DMS53 treated with DMSO at 0.1 percent for 48 hours (cell line): ENCODE measurements around the gene NTM.

Experiments used
- DNase-seq: peaks from one replicate; lab custom pipeline; 2025; ENCODE audit not compliant: unreplicated experiment; lab: John Stamatoyannopoulos, UW

Gene NTM

DNA sequence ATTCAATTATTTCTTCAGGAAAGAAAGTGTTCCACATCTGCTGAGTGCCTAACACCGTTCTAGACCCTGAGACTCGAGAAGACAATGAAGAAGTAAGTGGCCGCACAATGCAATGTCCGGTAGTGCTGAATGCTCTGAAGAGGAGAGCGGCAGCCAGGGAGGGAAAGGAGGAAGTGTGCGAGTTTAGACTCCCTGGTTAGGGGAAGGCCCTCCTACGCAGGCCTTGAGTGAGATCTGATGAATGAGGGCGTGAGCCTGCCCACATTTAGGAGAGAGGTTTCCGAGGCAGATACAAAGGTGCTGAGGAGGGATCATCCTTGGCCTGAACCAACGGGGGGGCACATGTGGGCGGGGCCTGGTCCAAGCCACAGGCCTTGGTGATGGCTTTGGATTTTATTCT, 558.6 kb downstream of the NTM start:
- no peak for DNase-seq

- DNase-seq: no peak
Observed at GRCh38 chr11:131932584-131933325, 562.3 kb downstream of the NTM start.

DNA sequence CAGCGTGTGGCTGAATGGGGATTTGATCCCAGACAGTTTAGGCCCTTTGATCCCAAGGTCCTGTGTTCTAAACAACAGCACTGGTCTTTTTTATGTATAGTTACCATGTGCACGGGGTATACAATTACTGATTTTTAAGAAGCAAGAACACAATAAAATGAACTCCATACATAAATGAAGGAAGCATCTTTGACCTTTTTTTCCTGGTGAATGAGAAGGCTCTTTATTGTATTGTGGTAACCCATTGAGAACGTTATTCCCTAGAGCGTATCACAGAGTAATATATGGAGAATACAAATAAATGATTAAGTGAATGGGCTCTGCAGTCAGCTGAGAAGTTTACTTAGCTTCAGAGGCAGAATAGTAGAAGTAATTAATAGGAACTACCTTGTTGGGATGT, 563.6 kb downstream of the NTM start:
- no peak for DNase-seq

GRCh38 chr11:131938351-131938751, 567.9 kb downstream of the NTM start:
- no peak for DNase-seq

GRCh38 chr11:131940126-131940525, 569.7 kb downstream of the NTM start:
- DNase-seq: no peak

DNA sequence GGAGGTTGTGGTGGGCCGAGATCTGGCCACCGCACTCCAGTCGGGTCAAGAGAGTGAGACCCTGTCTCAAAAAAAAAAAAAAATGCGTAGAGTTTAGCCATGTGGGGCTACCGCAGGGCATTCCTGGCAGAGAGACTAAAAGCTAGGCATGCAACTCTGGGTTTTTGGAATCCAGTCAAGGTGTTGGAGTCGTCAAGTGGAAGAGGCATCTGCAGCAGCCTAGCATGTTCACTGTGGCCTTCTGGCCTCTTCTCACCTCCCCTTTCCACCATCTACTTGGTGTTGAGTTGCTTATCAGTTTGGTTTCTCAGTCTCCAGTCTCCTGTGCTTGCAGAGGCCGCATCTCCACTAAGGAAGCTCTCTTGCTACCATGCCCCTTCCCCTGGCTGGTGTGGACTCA, 572.5 kb downstream of the NTM start:
- no peak for DNase-seq

DNA sequence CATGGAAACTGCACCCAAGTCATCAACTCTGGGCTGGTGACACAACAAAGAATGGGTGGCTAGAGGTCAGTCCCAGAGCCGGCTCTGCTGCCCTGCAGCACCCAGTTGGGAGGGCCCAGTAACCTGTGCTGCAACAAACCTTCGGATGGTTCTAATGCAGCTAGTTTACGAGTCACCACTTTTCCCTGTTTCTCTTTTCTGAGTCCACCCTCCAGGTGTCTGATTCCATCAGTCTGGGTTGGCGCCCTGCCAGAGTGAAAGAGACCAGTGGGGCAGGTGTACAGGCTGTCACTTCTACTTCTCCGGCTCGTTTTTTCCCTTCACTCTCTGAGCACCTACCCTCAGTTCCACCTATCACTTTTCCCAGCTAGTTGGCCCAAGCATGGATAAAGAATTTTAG, 572.9 kb downstream of the NTM start:
- DNase-seq: peak; percentile 29

DNA sequence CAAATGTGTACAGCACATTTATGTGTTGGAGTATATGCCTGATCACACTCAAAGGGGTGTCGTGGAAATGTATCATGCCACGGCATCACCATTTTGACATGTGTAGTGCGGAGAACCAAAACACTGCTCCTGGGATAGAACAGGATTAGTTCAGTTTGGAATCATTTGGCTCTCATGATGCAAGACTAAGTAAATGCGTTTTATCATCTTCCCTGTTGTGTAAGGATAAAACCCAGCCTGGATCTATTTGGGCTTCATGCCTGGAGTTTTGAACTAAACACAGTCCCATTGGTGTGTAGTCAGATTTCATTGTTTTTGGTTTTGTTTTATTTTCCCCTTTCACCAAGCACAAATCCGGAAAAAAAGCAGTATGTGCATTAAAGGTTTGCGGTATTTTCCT, 574.3 kb downstream of the NTM start:
- DNase-seq: no peak

DNA sequence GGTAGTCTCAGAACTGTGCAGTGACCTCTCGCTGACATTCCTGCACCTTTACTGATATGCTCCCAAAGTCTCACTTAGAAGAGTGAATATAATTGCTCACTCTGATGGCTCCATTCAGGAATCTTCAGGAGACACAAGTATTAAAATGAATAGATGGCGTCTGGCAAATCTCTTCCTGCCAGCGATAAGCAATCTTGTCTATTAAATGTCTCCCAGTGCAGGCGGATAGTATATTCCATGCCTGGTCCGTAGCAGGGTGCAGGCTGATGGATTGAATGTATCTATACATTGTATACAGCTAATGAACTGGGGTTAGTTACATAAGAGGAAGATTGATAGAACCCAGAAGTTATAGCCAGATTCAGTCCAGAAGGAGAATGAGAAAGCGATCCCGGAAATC, 575.3 kb downstream of the NTM start:
- DNase-seq: no peak

DNA sequence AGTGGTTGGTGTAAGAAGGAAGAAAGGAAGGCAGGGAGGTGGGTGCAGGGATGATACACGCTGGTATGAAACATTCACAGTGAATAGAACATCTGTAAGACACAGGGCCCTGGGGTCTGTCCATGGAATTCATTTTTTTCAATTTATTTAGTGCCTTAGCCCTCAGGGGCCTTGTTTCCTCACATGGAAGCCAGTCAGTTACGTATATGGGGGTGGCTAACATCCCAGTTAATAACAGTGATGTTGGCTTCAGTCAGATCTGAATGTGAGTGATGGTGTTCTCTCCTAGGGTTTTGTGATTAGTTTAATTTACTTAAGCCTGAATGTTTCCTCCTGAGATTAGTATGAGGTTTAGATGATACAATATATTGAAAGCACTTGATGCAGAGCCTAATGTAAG, 577.1 kb downstream of the NTM start:
- DNase-seq: no peak

DNA sequence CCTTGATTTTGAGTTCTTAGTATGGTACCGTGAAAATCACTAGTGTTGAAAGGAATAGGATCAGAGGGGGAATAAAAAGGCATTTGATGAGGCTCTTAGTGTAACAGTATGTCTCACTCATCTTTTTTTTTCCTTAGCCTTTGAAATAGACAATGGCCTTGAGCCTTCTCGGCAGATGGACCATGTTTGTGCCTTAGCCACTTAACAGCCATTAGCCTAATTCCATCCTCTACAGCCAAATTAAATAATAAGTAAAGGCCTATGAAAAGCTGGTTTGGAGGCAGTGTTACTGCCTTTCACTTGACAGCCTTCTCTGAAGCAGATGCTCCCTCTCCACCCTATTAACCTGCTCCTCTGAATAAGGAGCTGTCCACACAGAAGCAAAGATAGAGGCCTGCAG, 580.7 kb downstream of the NTM start:
- DNase-seq: no peak

- DNase-seq: no peak
Observed at GRCh38 chr11:131954146-131954545, 583.7 kb downstream of the NTM start.

DNA sequence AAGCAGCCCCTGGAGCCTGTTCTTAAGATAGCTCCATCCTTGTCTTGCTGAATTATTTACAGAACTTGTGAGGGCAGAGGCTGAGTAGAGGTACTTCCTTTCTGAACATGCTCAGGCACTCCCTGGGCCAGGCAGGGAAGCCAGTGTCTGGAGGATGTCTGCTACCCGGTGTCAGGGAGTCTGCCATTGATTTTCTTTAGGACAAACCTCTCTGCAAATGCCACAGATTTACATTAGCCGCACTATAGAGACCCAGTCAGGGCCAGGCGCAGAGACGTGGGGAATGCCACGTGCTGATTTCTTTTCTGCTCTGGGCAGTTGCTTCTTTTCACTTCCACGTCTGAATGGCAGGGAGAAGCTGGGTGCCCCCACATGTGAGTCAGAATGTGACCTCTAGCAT, 585.5 kb downstream of the NTM start:
- no peak for DNase-seq

DNA sequence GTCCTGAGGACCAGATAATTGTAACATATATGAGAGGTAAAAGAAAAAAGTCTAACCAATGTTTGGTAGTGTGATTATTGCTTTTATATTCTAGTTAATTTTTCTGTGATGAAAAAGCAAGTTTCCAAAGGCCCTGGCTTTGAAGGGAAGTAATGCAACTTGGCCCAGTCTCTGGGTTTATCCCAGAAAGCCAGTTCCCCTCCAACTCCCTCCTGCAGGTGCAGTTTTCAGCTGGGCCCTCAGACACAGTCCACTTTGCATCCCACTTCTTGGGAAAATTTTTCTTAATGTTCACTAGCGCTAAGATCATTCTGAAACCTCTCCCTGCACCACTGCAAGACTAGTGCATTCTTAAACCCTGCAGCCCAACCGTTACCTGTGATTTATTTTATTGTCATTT, 586.8 kb downstream of the NTM start:
- DNase-seq: no peak

DNA sequence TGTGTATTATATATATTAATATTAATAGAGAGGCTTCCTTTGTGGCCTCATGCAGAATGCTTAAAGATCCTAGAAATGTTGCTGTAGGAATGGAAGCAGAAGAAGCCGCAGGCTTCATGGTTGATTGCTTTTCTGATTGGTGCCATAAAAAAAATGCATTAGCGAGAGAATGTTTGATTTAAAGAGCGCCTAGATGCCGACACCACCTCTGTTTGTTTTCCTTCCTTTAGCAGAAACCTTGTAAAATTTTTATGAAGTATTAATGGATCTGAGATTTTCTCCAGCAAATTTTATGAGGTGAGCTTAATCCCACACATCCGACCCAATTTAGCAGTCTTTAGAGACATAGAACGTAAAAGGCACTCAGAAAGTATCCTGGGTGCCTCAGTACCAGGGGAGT, 587.5 kb downstream of the NTM start:
- no peak for DNase-seq

- no peak for DNase-seq
Observed at GRCh38 chr11:131962818-131963217, 592.4 kb downstream of the NTM start.

GRCh38 chr11:131964698-131965483, 594.5 kb downstream of the NTM start:
- no peak for DNase-seq

- DNase-seq: no peak
Observed at GRCh38 chr11:131965504-131965903, 595.1 kb downstream of the NTM start.

- no peak for DNase-seq
Observed at GRCh38 chr11:131966667-131967066, 596.3 kb downstream of the NTM start.

GRCh38 chr11:131969261-131969660, 598.8 kb downstream of the NTM start:
- DNase-seq: no peak

GRCh38 chr11:131973061-131973460, 602.6 kb downstream of the NTM start:
- no peak for DNase-seq

DNA sequence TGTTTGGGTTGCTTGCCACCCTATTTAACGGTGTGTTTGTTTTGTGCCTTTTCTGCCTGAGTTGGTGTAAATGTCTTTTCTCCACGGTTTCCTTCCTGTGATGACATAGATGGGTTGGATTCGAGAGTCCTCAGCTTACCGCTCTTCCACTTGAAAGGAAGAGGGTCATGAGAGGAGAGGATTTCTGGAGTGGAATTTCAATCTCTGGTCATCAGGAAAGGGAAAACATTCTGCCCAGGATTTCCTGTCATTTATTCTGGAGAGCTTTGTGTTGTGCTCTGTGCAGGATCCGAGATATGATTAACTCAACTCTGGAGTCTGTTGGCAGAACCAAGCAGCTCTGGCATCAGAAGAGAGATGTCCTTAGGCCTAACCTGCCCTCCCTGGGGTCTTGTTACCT, 605.2 kb downstream of the NTM start:
- DNase-seq: peak; percentile 66

DNA sequence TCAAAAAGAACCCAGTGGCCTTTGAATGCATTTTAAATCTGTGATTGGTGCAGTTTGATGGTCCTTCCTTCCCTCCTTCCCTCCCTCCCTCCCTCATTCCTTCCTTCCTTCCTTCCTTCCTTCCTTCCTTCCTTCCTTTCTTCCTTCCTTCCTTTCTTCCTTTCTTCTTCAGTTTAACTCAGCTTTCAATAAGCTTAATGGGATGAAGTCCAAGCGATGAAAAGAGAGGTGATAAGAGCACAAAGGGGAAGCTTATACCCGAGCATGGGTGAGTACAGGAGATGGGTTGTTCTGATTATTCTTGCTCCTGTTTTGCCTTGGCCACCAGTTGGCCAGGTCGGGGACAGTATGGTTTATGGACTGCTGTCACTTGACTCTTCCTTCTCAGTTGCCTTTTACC, 605.6 kb downstream of the NTM start:
- no peak for DNase-seq
